Transverse colon (tissue), 4 donors: ENCODE results near the gene ISG20L2.

Experiments used
- CTCF ChIP-seq, 5 experiments: fragments of 200-600 bp in 3 of 5; fragments of 450-650 bp in 2 of 5; sonication (generic) in 3 of 5; IDR thresholded peaks; 1 replicate in 2 of 5; 2 replicates in 3 of 5; pipeline ENCODE4 v1.5.1; 2016 to 2017; ENCODE audit warnings: antibody characterized with exemption in 5 of 5, inconsistent platforms in 3 of 5, mild to moderate bottlenecking in 2 of 5, moderate library complexity in 1 of 5
- EP300 ChIP-seq: sonication (generic); formaldehyde crosslinking; IDR thresholded peaks from one replicate; pipeline ENCODE4 v1.6.1; 2017; ENCODE audit warnings: antibody characterized with exemption, low read depth
- POLR2A ChIP-seq: fragments of 450-650 bp; IDR thresholded peaks from one replicate; pipeline ENCODE4 v1.6.1; 2016; ENCODE audit warnings: antibody characterized with exemption, mild to moderate bottlenecking, moderate library complexity
- POLR2AphosphoS5 ChIP-seq, 3 donors: sonication (generic); formaldehyde crosslinking; IDR thresholded peaks; one replicate each; pipeline ENCODE4 v1.6.1; 2016; ENCODE audit warnings: antibody characterized with exemption in 3 of 3

- no peak for TF ChIP-seq CTCF (IDR thresholded peaks at IDR 0.05)
- no peak for TF ChIP-seq POLR2A
- TF ChIP-seq POLR2AphosphoS5 (IDR thresholded peaks at IDR 0.05): no peak
- TF ChIP-seq EP300: no peak
Measured at GRCh38 chr1:156712626-156713025, 15.9 kb downstream of the ISG20L2 start.
